Naive B cell (primary cell): ENCODE results near the gene KLHL18. TPM values are rescaled to one million over a fixed set of nuclear protein-coding genes. Genes with fewer than 3 reads are reported as not detected.
"Not testable (repeated sequence)": the region's sequence is repeated elsewhere in the genome, so short reads cannot be mapped to it uniquely, and the experiment has no call there.

Experiments used
- ATAC-seq, 2 donors: fragments of 150-1000 bp; cut with Tn5 transposase; 2 replicates each; pipeline ENCODE4 v1.10.0; 2021; ENCODE audit warnings: low read depth in 2 of 2, mild to moderate bottlenecking in 2 of 2, moderate library complexity in 2 of 2
- DNase-seq: peaks from one replicate; pipeline ENCODE4 v3.0.0; 2022
- H3K27ac Mint-ChIP-seq, 6 donors: one replicate each; pipeline ENCODE4 v1.8.0; 2020 to 2022; ENCODE audit warnings: mild to moderate bottlenecking in 6 of 6, mixed read lengths in 6 of 6, moderate library complexity in 5 of 6, inconsistent platforms in 2 of 6
- H3K27me3 Mint-ChIP-seq, 3 donors: one replicate each; pipeline ENCODE4 v1.8.0; 2021 to 2022; ENCODE audit warnings: mixed read lengths in 3 of 3, mild to moderate bottlenecking in 1 of 3
- H3K36me3 Mint-ChIP-seq, 2 donors: one replicate each; pipeline ENCODE4 v1.8.0; 2020 to 2022; ENCODE audit warnings: mixed read lengths in 2 of 2, inconsistent platforms in 1 of 2, mild to moderate bottlenecking in 1 of 2
- H3K4me1 Mint-ChIP-seq, 3 donors: one replicate each; pipeline ENCODE4 v1.8.0; 2020 to 2022; ENCODE audit warnings: mixed read lengths in 3 of 3, inconsistent platforms in 1 of 3, mild to moderate bottlenecking in 1 of 3, moderate library complexity in 1 of 3
- H3K4me3 Mint-ChIP-seq, 8 donors: one replicate each; pipeline ENCODE4 v1.8.0; 2020 to 2022; ENCODE audit warnings: mild to moderate bottlenecking in 8 of 8, mixed read lengths in 8 of 8, moderate library complexity in 8 of 8, inconsistent platforms in 2 of 8
- H3K9me3 Mint-ChIP-seq, 7 donors: one replicate each; pipeline ENCODE4 v1.8.0; 2020 to 2022; ENCODE audit warnings: mixed read lengths in 7 of 7, mild to moderate bottlenecking in 5 of 7, inconsistent platforms in 2 of 7, moderate library complexity in 1 of 7
- polyA plus RNA-seq, 6 donors: library from polyadenylated mRNA; unstranded; fragments of 300-500 nt; fragmentation: Illumina TruSeq; gene quantifications; one replicate each; pipeline ENCODE4 v1.2.3, GENCODE V29; 2021; ENCODE audit warnings: low read depth in 6 of 6

The KLHL18 gene
- polyA plus RNA-seq, 6 donors from 2014 or later, result 14.7 to 23.5 (median 19.6) TPM

DNA sequence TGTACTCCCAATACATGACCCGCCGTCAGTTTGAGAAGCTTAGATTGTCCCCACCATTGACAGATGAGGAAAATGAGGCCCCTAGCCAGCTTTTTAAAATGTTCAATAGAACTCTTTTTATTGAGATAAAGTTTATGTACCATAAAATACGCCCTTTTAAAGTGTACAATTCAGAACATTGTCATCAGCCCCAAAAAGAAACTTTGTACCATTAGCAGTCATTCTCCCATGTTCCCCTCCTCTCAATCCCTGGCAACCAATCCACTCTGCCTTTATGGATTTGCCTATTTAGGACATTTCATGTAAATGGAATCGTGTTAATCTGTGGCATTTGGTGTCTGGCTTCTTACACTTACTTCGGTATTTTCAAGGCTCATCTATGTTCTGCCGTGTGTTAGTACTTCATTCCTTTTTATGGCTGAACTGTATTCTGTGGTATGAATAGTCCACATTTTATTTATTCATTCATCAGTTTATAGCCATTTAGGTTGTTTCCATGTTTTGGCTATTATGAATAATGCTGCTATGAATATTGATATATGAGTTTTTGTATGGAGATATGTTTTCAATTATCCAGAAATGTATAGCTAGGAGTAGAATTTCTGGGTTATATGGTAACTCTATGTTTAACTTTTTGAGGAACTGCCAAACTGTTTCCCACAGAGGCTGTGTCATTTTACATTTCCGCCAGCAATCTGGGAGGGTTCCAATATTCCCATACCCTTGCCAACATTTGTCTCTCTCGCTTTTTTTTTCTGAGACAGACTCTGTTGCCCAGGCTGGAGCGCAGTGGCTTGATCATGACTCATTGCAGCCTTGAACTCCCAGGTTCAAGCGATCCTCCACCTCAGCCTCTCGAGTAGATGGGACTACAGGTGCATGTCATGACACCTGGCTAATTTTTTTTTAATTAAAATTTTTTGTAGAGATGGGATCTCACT is 82.7 kb downstream of the KLHL18 start:
- Mint-ChIP-seq H3K36me3 (peaks cover 0 to under 1% of the 10 kb centered on the region in 2 donors), H3K4me1 (peaks cover 9 to 13% (median 10%) of the 10 kb centered on the region in 3 donors), H3K27me3 (no peaks in the 10 kb centered on the region), H3K4me3 (no peak overlapping the region), H3K27ac (peak overlapping the region in 2 of 6 donors; percentile 0 to 78), H3K9me3 (peaks cover 0 to 5% (median under 1%) of the 10 kb centered on the region in 7 donors)
- ATAC-seq, result no peak
- no peak for DNase-seq

DNA sequence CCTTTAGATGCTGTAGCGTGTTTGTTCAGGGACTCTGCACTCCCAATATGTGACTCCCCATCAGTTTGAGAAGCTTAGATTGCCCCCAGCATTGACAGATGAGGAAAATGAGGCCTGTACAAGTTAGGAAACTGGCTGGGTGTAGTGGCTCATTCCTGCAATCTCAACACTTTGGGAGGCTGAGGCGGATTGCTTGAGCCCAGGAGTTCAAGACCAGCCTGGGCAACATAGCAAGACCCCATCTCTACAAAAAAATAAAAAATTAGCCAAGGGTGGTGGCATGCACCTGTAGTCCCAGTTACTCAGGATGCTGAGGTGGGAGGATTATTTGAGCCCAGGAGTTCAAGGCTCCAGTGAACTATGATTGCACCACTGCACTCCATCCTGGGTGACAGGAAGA is 84.1 kb downstream of the KLHL18 start:
- DNase-seq (no peak), ATAC-seq (no peak)
- Mint-ChIP-seq H3K27ac (no peak overlapping the region), H3K9me3 (peaks cover 0 to 5% (median 0%) of the 10 kb centered on the region in 7 donors), H3K27me3 (peaks cover 0 to 5% (median 3%) of the 10 kb centered on the region in 3 donors), H3K36me3 (no peaks in the 10 kb centered on the region), H3K4me3 (no peak overlapping the region), H3K4me1 (peaks cover 9 to 14% (median 13%) of the 10 kb centered on the region in 3 donors)

DNA sequence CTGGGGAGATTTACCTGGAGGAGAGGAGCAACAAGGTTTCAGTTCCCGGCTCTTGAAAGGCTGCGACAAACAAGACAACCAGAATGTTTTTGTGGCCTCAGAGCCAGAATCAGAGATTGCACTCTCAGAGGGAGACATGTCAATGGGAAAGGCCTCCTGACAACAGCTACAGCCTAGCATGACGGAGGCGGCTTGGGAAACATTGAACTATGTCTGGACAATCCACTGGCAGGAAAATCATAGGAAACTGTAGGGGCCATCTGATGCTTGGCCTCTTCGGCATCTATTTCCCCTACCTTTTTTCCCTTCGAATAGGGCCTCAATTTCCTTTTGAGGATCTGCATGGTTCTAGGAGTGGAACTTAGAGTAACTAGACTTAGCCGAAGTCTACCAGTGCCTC is 84.9 kb downstream of the KLHL18 start:
- ATAC-seq (no peak), DNase-seq (no peak)
- Mint-ChIP-seq H3K36me3 (no peaks in the 10 kb centered on the region), H3K9me3 (peaks cover 0 to 3% (median 0%) of the 10 kb centered on the region in 7 donors), H3K27me3 (peaks cover 0 to 8% (median 4%) of the 10 kb centered on the region in 3 donors), H3K4me3 (no peak overlapping the region), H3K4me1 (peaks cover 4 to 10% (median 7%) of the 10 kb centered on the region in 3 donors), H3K27ac (no peak overlapping the region)

DNA sequence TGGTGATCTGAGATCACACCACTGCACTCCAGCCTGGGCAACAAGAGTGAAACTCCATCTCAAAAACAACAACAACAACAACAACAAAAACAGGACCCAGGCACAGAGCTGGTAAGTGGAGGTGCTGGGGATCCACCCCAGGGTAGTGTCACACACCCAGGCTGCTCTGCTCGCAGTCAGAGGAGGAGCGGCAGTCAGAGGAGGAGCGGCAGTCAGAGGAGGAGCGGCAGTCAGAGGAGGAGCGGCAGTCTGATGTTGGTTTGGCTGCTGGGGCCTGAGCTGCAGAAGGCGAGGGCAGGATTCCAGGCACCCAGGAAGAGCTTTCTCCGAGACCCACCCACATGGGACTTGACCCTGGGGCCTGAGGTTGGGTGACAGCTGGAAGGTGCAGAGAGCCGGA is 87.3 kb downstream of the KLHL18 start:
- H3K27me3 Mint-ChIP-seq, H3K9me3 Mint-ChIP-seq, H3K4me3 Mint-ChIP-seq, H3K36me3 Mint-ChIP-seq, H3K27ac Mint-ChIP-seq, ATAC-seq, DNase-seq, H3K4me1 Mint-ChIP-seq: not testable (repeated sequence)

DNA sequence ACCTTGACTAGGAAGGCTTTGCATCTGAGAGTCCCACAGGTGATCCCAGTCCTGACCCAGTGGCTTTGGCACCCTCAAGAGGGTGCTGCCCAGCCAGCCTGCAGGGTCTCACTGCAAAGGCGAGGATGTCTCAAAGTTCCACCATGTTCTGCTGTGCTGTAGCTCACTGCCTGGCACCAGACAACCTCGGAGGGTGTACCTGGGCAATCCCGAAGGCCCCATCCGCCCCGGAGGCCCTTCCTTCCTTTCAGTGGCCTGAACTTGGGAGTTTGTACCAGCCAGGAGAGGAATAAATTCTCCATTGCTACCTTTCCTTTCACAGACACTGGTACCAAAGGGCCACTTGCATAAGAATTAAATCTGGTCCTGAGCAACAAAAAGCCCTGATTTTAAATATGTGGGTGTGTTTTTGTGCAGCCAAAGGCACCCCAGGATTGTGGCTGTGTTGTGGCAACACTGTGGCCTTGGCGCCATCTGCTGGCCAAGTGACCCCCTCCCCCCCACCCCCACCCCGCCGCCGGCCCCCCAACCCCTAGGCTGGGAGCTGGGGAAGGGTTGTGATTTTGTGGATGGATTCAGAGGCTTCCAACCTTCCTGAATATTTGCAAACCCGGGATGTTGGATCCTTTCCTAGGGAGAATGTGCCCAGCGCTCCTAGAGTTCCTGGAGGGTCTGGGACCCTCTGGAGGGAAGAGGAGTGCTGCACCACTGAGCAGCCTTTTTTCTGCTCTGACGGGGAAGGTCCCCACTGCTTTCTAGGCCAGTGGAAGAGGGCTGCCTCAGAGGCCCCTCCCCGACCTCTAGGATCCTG is 88.3 kb downstream of the KLHL18 start:
- no peak overlapping the region for H3K27ac Mint-ChIP-seq
- H3K4me1 Mint-ChIP-seq, result peaks cover 0 to 7% (median 0%) of the 10 kb centered on the region in 3 donors
- H3K27me3 Mint-ChIP-seq, result peaks cover 0 to 8% (median 4%) of the 10 kb centered on the region in 3 donors
- H3K9me3 Mint-ChIP-seq, result no peaks in the 10 kb centered on the region
- H3K4me3 Mint-ChIP-seq, result no peak overlapping the region
- peak; percentile 35 to 47 for ATAC-seq
- DNase-seq, result peak; percentile 7
- no peaks in the 10 kb centered on the region for H3K36me3 Mint-ChIP-seq

DNA sequence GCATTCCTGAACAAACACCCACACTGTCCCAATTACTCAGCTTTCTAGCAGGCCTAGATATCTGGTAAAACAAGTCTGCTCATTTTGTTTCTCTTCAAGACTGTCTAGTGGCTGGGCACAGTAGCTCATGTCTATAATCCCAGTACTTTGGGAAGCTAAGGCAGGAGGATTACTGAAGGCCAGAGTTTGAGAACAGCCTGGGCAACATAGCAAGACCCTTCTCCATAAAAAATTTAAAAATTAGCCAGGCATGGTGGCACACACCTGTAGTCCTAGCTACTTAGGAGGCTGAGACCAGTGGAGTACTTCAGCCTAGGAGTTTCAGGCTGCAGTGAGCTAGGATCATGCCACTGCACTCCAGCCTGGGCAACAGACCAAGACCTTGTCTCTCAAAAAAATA is 91.8 kb downstream of the KLHL18 start:
- Mint-ChIP-seq H3K27ac (no peak overlapping the region), H3K9me3 (no peaks in the 10 kb centered on the region), H3K4me3 (no peak overlapping the region), H3K4me1 (peaks cover 12 to 18% (median 15%) of the 10 kb centered on the region in 3 donors), H3K27me3 (peaks cover 0 to 8% (median 4%) of the 10 kb centered on the region in 3 donors), H3K36me3 (no peaks in the 10 kb centered on the region)
- ATAC-seq, result no peak
- DNase-seq, result no peak

DNA sequence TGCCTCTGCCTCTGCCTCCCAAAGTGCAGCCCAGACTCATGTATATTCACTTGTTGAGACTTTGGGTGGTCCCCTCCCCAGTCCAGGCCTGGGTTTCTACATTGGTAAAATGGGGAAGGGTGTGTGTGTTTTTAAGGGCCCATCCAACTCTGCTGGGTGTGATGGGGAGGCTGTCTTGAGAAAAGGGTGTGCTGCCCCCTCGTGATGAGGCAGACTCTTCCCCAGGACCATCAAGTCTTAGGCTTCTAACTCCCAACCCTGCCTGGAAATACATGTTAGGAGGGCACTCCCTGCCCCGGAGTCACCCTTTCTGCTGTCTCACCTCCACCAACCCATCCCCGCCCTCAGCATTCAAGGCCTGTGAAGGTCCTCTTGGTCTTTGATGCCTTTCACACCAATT is 93.6 kb downstream of the KLHL18 start:
- peak overlapping the region in 3 of 6 donors; percentile 20 to 72 (median 50) for H3K27ac Mint-ChIP-seq
- H3K4me1 Mint-ChIP-seq, result peaks cover 25 to 31% (median 29%) of the 10 kb centered on the region in 3 donors
- H3K9me3 Mint-ChIP-seq, result no peaks in the 10 kb centered on the region
- DNase-seq (no peak), ATAC-seq (no peak)
- H3K36me3 Mint-ChIP-seq, result no peaks in the 10 kb centered on the region
- no peak overlapping the region for H3K4me3 Mint-ChIP-seq
- peaks cover 0 to 8% (median 4%) of the 10 kb centered on the region in 3 donors for H3K27me3 Mint-ChIP-seq

DNA sequence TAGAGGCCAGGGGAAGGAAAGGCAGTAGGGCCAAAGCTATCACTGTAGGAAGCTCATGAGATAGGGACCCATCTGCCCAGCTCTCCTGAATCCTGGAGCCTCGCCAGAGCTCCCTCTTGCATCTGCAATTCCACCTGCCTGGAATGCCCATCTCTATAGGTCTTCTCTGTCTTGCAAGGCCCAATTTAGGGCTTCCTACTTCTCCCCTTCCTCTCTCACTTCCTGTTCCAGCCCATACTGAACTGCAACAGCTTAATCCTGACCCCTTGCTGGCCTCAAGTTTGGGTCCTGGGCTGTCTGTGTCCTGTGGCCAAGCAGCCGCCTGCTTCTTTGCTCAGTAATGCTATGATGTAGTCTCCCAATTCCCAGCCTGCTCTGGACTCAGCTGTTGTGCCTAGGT is 94.4 kb downstream of the KLHL18 start:
- H3K27ac Mint-ChIP-seq, result peak overlapping the region in 1 of 6 donors; percentile 81
- H3K27me3 Mint-ChIP-seq, result peaks cover 0 to under 1% (median 0%) of the 10 kb centered on the region in 3 donors
- peak overlapping the region in 2 of 8 donors; percentile 10 to 13 for H3K4me3 Mint-ChIP-seq
- H3K36me3 Mint-ChIP-seq, result no peaks in the 10 kb centered on the region
- DNase-seq (no peak), ATAC-seq (no peak)
- no peaks in the 10 kb centered on the region for H3K9me3 Mint-ChIP-seq
- peaks cover 31 to 39% (median 33%) of the 10 kb centered on the region in 3 donors for H3K4me1 Mint-ChIP-seq

DNA sequence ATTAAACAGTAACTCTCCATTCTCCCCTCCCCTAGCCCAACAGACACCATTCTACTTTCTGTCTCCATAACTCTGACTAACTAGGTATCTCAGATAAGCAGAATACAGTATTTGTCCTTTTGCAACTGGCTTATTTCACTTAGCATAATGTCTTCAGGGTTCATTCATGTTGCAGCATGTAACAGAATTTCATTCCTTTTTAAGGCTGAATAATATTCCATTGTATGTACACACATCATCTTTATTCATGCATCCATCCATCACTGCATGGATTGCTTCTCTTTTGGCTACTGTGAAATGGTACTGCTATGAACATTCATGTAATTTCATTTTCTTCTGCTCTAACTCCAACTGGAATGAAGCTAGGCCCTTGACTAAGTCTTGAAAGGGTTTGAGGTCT is 96.1 kb downstream of the KLHL18 start:
- Mint-ChIP-seq H3K36me3 (no peaks in the 10 kb centered on the region), H3K27me3 (no peaks in the 10 kb centered on the region), H3K4me1 (peaks cover 42 to 54% (median 48%) of the 10 kb centered on the region in 3 donors), H3K9me3 (no peaks in the 10 kb centered on the region), H3K27ac (peak overlapping the region in 3 of 6 donors; percentile 49 to 100 (median 98)), H3K4me3 (peak overlapping the region in 4 of 8 donors; percentile 30 to 99 (median 72))
- DNase-seq, result no peak
- ATAC-seq, result no peak

DNA sequence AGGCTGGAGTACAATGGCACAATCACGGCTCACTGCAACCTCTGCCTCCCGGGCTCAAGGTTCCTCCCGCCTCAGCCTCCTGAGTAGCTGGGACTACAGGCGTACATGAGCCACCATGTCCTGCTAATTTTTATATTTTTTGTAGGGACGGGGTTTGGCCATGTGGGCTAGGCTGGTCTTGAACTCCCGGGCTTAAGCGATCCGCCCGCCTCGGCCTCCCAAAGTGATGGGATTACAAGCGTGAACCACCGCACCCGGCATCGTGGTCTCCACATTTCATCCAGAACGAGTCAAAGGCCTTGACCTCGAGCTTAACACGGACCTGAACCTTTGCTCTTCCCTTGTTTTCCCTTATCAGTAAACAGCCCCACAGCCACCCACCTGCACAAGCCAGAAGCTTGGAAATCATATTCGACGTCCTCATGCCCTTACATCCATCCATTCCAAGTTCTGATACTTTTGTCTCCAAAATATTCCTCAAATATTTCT is 96.7 kb downstream of the KLHL18 start:
- peak overlapping the region; percentile 90 to 100 (median 98) for H3K4me3 Mint-ChIP-seq
- peak overlapping the region; percentile 98 to 100 (median 100) for H3K27ac Mint-ChIP-seq
- no peaks in the 10 kb centered on the region for H3K9me3 Mint-ChIP-seq
- no peak for DNase-seq
- H3K36me3 Mint-ChIP-seq, result no peaks in the 10 kb centered on the region
- no peak for ATAC-seq
- H3K4me1 Mint-ChIP-seq, result peaks cover 43 to 56% (median 52%) of the 10 kb centered on the region in 3 donors
- no peaks in the 10 kb centered on the region for H3K27me3 Mint-ChIP-seq

DNA sequence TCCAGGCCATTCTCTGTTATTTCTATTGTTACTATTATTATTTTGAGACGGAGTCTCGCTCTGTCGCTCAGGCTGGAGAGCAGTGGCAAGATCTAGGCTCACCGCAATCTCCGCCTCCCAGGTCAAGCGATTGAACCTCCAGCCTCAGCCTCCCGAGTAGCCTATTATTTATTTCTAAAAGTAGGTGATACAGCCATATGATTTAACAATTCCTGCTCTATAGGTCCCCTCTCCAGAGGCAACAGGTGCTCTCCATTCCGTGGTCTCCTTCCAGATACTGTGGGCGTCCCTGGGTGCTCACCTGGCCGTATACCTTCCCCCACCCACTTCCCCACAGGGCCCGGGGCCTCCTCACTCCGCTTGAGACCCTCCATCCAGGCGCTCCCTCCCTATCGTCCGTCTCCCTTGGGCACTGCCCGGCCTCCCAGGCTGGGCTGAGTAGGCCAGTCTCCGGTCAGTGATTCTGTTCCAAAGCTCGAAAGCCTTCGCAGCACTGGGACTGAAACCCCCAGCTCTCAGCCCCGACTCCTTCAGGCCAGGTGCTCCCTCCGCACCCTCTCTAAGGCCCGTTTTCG is 97.4 kb downstream of the KLHL18 start:
- DNase-seq, result no peak

DNA sequence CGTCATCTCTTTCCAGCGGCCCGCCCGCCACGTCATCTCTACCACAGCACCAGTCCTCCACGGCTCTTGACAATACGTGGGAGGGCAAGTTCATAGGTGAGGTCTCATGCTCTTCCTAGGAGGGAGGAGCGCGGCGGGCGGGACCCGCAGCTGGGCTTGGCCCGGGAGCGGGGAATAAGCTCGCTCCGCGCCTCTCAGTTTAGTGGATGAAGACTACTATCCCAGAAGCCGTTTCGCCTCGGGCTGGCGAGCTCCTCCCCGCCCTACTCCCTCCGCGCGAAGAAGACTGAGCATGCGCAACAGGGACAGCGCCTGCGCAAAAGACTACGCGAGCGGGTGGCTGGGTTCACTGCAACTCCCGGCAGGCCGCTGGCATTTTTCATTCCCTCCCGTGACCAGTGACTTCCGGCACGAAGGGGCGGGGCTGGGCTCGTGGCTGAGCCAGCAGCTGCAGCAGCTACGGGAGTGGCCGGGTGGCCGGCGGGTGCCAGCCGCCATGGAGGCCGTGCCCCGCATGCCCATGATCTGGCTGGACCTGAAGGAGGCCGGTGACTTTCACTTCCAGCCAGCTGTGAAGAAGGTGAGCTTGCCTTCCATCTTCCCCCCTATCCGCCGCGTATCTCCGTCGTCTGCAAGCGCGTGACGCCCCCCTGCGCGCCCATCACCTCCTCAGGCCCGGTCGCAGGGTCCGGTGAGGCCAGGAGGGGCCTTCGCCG is 98.0 kb downstream of the KLHL18 start, which contains the start of gene PTPN23:
PTPN23 (plus strand) TSS at position 421 of the 716 bp plus-strand sequence; CDS start at position 497, 76 bp downstream.
- peak within 1 kb of the TSS; percentile 90 to 100 (median 98) for H3K4me3 Mint-ChIP-seq
- H3K36me3 Mint-ChIP-seq, result no peaks in the 10 kb centered on the region
- DNase-seq (peak; percentile 98), ATAC-seq (peak; percentile 73 to 77)
- H3K9me3 Mint-ChIP-seq, result no peaks in the 10 kb centered on the region
- H3K4me1 Mint-ChIP-seq, result peaks cover 43 to 63% (median 52%) of the 10 kb centered on the region in 3 donors
- no peaks in the 10 kb centered on the region for H3K27me3 Mint-ChIP-seq
- H3K27ac Mint-ChIP-seq, result peak within 1 kb of the TSS; percentile 98 to 100 (median 100)

More for the DNA sequence above, 97.4 kb downstream of the KLHL18 start:
- no peaks in the 10 kb centered on the region for H3K36me3 Mint-ChIP-seq
- H3K9me3 Mint-ChIP-seq, result no peaks in the 10 kb centered on the region
- H3K27ac Mint-ChIP-seq, result peak overlapping the region; percentile 98 to 100 (median 100)
- H3K27me3 Mint-ChIP-seq, result no peaks in the 10 kb centered on the region
- peaks cover 43 to 59% (median 52%) of the 10 kb centered on the region in 3 donors for H3K4me1 Mint-ChIP-seq
- peak overlapping the region; percentile 90 to 100 (median 98) for H3K4me3 Mint-ChIP-seq
- ATAC-seq, result no peak
